NCI-H1436 treated with DMSO at 0.1 percent for 48 hours (cell line): ENCODE data around the gene PI4KA.

Source experiments
- DNase-seq: peaks from one replicate; lab custom pipeline; 2025; lab: John Stamatoyannopoulos, UW

The PI4KA gene

GRCh38 chr22:20816559-20816958 is 42.1 kb downstream of the PI4KA start:
- DNase-seq = no peak

- DNase-seq = no peak
Observed at GRCh38 chr22:20815477-20816050, 43.0 kb downstream of the PI4KA start.

GRCh38 chr22:20814221-20814808 is 44.3 kb downstream of the PI4KA start:
- DNase-seq = no peak

- DNase-seq = no peak
Observed at GRCh38 chr22:20813056-20813455, 45.6 kb downstream of the PI4KA start.

GRCh38 chr22:20811971-20812660 is 46.5 kb downstream of the PI4KA start:
- no peak for DNase-seq

GRCh38 chr22:20811171-20811570 is 47.4 kb downstream of the PI4KA start:
- DNase-seq = no peak

GRCh38 chr22:20810645-20811044 is 48.0 kb downstream of the PI4KA start:
- no peak for DNase-seq

GRCh38 chr22:20809538-20810185 is 48.9 kb downstream of the PI4KA start:
- no peak for DNase-seq

GRCh38 chr22:20808844-20809243 is 49.8 kb downstream of the PI4KA start:
- no peak for DNase-seq

- no peak for DNase-seq
Observed at GRCh38 chr22:20807315-20807752, 51.3 kb downstream of the PI4KA start.

- DNase-seq = no peak
Observed at GRCh38 chr22:20805972-20806471, 52.6 kb downstream of the PI4KA start.

GRCh38 chr22:20804650-20805049 is 54.0 kb downstream of the PI4KA start:
- no peak for DNase-seq

- DNase-seq = no peak
Observed at GRCh38 chr22:20803696-20804324, 54.8 kb downstream of the PI4KA start.

GRCh38 chr22:20802922-20803553 is 55.6 kb downstream of the PI4KA start:
- DNase-seq = no peak

- no peak for DNase-seq
Observed at GRCh38 chr22:20802452-20802851, 56.2 kb downstream of the PI4KA start.

GRCh38 chr22:20799449-20799848 is 59.2 kb downstream of the PI4KA start:
- DNase-seq = no peak

- DNase-seq = no peak
Observed at GRCh38 chr22:20798974-20799373, 59.6 kb downstream of the PI4KA start.

- no peak for DNase-seq
Observed at GRCh38 chr22:20798218-20798617, 60.4 kb downstream of the PI4KA start.

GRCh38 chr22:20796731-20797130 is 61.9 kb downstream of the PI4KA start:
- no peak for DNase-seq

- DNase-seq = no peak
Observed at GRCh38 chr22:20794650-20795413, 63.8 kb downstream of the PI4KA start.
